Measurements from ENCODE around the gene MAFG.

MAFG gene

GRCh38 chr17:81927653-81928543, at the start of gene MAFG:
MAFG (minus strand) TSS chr17:81927735; CDS start chr17:81923185, 4,550 bp downstream.
- TF ChIP-seq MAX (IDR thresholded peaks at IDR 0.05) = peak; percentile 73
- peak; percentile 59; the same call in 1 of the 2 replicates for TF ChIP-seq CREB1 (IDR thresholded peaks at IDR 0.05; ENCODE audit: low read depth)
- TF ChIP-seq USF1 (IDR thresholded peaks at IDR 0.05) = peak; percentile 98
- TF ChIP-seq NFIC (IDR thresholded peaks at IDR 0.05) = peak; percentile 84
- no peak for TF ChIP-seq EP300 (IDR thresholded peaks at IDR 0.05; ENCODE audit: borderline replicate concordance)
- TF ChIP-seq ZBTB7A (IDR thresholded peaks at IDR 0.05; ENCODE audit: low read depth) = peak; percentile 90
- TF ChIP-seq TAF1 (IDR thresholded peaks at IDR 0.05; ENCODE audit: low read depth) = peak; percentile 46; the same call in 1 of the 2 replicates
- peak; percentile 15; the same call in 1 of the 2 replicates for TF ChIP-seq YY1 (IDR thresholded peaks at IDR 0.05; ENCODE audit: low read depth)
- TF ChIP-seq TEAD4 (IDR thresholded peaks at IDR 0.05) = no peak
- no peak for TF ChIP-seq FOXM1 (IDR thresholded peaks at IDR 0.05; ENCODE audit: borderline replicate concordance, low read depth)
- 0 out of 2 replicates have a peak, but pooled peaks have one; percentile 16 for TF ChIP-seq EGR1 (IDR thresholded peaks at IDR 0.05)
- TF ChIP-seq REST (IDR thresholded peaks at IDR 0.05; ENCODE audit: low read depth) = 0 out of 2 replicates have a peak, but pooled peaks have one; percentile 24

- no peak for TF ChIP-seq NFIC (IDR thresholded peaks at IDR 0.05)
- TF ChIP-seq MAX (IDR thresholded peaks at IDR 0.05) = peak; percentile 89
These were observed 49.0 kb upstream of the MAFG start for GRCh38 chr17:81976332-81977210.

GRCh38 chr17:81973432-81973831, 45.9 kb upstream of the MAFG start:
- no peak for TF ChIP-seq EP300 (IDR thresholded peaks at IDR 0.05; ENCODE audit: borderline replicate concordance)
- TF ChIP-seq FOXM1 (IDR thresholded peaks at IDR 0.05; ENCODE audit: borderline replicate concordance, low read depth) = no peak
- no peak for TF ChIP-seq NFIC (IDR thresholded peaks at IDR 0.05)
- TF ChIP-seq REST (IDR thresholded peaks at IDR 0.05; ENCODE audit: low read depth) = no peak
- TF ChIP-seq TEAD4 (IDR thresholded peaks at IDR 0.05) = no peak
- no peak for TF ChIP-seq USF1 (IDR thresholded peaks at IDR 0.05)

- no peak for TF ChIP-seq TEAD4 (IDR thresholded peaks at IDR 0.05)
- TF ChIP-seq RAD21 (IDR thresholded peaks at IDR 0.05; ENCODE audit: low read depth) = no peak
These were observed 41.6 kb upstream of the MAFG start for GRCh38 chr17:81968850-81969812.

GRCh38 chr17:81968396-81968745, 40.8 kb upstream of the MAFG start:
- no peak for TF ChIP-seq TEAD4 (IDR thresholded peaks at IDR 0.05)
- no peak for TF ChIP-seq RAD21 (IDR thresholded peaks at IDR 0.05; ENCODE audit: low read depth)
- TF ChIP-seq ZBTB7A (IDR thresholded peaks at IDR 0.05; ENCODE audit: low read depth) = no peak
- TF ChIP-seq TCF12 (IDR thresholded peaks at IDR 0.05; ENCODE audit: low read depth) = no peak
- TF ChIP-seq EGR1 (IDR thresholded peaks at IDR 0.05) = no peak
- no peak for TF ChIP-seq REST (IDR thresholded peaks at IDR 0.05; ENCODE audit: low read depth)
- no peak for TF ChIP-seq CREB1 (IDR thresholded peaks at IDR 0.05; ENCODE audit: low read depth)
- no peak for TF ChIP-seq FOXM1 (IDR thresholded peaks at IDR 0.05; ENCODE audit: borderline replicate concordance, low read depth)
- TF ChIP-seq MAX (IDR thresholded peaks at IDR 0.05) = no peak
- TF ChIP-seq YY1 (IDR thresholded peaks at IDR 0.05; ENCODE audit: low read depth) = no peak
- TF ChIP-seq NFIC (IDR thresholded peaks at IDR 0.05) = no peak
- TF ChIP-seq TAF1 (IDR thresholded peaks at IDR 0.05; ENCODE audit: low read depth) = no peak
- no peak for TF ChIP-seq USF1 (IDR thresholded peaks at IDR 0.05)
- TF ChIP-seq EP300 (IDR thresholded peaks at IDR 0.05; ENCODE audit: borderline replicate concordance) = no peak
- TF ChIP-seq CEBPB (IDR thresholded peaks at IDR 0.05) = no peak

Data from Ishikawa (cell line).